Measurements from ENCODE around the gene SF3B2. TPM values are rescaled to one million over a fixed set of nuclear protein-coding genes. Genes with fewer than 3 reads are reported as not detected.
"Not testable (repeated sequence)": the region's sequence is repeated elsewhere in the genome, so short reads cannot be mapped to it uniquely, and the experiment has no call there.

The SF3B2 gene
- total RNA-seq, 2 experiments from 2014 or later = 265 to 270 TPM

DNA sequence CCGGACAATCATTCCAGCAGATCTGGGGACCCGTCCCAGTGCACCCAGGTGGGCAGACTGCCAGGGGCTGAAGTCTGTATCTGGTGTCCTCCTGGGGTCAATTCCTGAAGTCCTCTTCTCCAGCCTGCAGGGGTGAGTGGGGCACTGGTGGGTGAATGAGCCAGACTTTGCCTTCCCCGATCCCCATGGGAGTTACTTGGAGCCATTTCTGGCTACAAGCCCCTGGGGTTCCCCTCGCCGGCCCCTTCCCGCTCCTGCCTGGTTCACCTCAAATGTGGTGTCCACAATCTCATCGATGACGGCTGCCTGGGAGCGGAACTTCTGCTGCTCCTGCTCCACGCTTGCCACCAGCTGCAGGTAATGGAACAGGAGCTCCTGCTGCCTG lies 35.4 kb upstream of the SF3B2 start:
- ChIA-PET CTCF (no interaction called here), POLR2A (no interaction called here)
- Mint-ChIP-seq H3K27me3 (peaks cover 13% of the 10 kb centered on the region), H3K27ac (no peak overlapping the region), H3K4me3 (no peak overlapping the region), H3K36me3 (ENCODE audit: low read depth) (no peaks in the 10 kb centered on the region), H3K9me3 (ENCODE audit: low read depth) (no peaks in the 10 kb centered on the region), H3K4me1 (peaks cover 10% of the 10 kb centered on the region)
- intact Hi-C loops (cut with DNase I, micrococcal nuclease) = no loop called here
- ATAC-seq (no peak), DNase-seq (no peak)

DNA sequence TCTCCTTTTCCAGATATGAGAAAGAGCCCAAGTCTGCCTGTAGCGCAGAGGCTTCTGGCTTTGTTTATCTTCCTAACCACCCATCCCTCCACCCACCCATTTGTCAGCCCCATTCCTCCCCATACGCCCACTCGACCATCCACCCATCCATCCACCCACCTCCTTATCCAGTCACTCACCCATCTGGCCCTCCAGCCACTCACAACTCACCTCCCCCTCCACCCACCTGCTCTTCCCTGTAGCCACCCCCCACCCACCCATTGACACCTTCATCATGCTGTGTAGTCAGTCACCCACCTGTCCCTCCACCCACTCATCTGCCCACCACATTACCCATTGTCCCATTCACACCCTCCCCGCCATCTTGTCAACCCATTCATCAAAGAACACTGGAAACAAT lies 34.8 kb upstream of the SF3B2 start:
- Mint-ChIP-seq H3K36me3 (ENCODE audit: low read depth) (no peaks in the 10 kb centered on the region), H3K27me3 (peaks cover 15% of the 10 kb centered on the region), H3K9me3 (ENCODE audit: low read depth) (no peaks in the 10 kb centered on the region), H3K4me1 (peaks cover 10% of the 10 kb centered on the region), H3K27ac (no peak overlapping the region), H3K4me3 (no peak overlapping the region)
- intact Hi-C loops (cut with DNase I, micrococcal nuclease) = no loop called here
- ATAC-seq (no peak), DNase-seq (no peak)
- ChIA-PET POLR2A (no interaction called here), CTCF (interaction anchor here (0.7 to 1.2 kb wide), 2 partner anchors 31 to 50 kb away, joined by 3 read pairs; no protein-coding TSS in a partner anchor)

DNA sequence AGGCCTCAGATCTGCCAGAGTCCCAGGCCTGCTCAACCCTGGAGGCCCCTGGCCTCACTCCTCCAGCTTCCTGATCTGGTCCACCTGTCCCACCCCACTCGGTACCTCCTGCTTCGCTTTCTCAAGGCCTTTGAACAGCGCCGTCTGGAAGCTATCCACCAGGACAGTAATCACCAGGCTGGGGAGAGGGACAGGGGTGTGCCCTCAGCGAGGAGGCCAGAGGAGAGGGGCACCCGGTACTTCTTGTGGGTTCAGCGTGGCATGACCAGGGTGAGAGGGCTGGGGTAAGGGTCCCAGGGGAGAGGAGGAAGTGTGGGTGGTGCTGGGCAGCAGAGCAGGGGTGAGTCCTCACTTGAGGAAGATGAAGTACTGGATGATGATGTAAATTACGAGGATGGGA lies 32.0 kb upstream of the SF3B2 start:
- DNase-seq = no peak
- Mint-ChIP-seq H3K4me3 (no peak overlapping the region), H3K4me1 (peaks cover 13% of the 10 kb centered on the region), H3K9me3 (ENCODE audit: low read depth) (no peaks in the 10 kb centered on the region), H3K36me3 (ENCODE audit: low read depth) (no peaks in the 10 kb centered on the region), H3K27me3 (peaks cover 7% of the 10 kb centered on the region), H3K27ac (no peak overlapping the region)
- ChIA-PET CTCF (interaction anchor here (0.9 to 1.2 kb wide), 3 partner anchors 8 to 135 kb away, joined by 3 to 4 read pairs (median 3); no protein-coding TSS in a partner anchor), POLR2A (no interaction called here)
- no peak for ATAC-seq
- intact Hi-C loops (cut with DNase I, micrococcal nuclease) = no loop called here

DNA sequence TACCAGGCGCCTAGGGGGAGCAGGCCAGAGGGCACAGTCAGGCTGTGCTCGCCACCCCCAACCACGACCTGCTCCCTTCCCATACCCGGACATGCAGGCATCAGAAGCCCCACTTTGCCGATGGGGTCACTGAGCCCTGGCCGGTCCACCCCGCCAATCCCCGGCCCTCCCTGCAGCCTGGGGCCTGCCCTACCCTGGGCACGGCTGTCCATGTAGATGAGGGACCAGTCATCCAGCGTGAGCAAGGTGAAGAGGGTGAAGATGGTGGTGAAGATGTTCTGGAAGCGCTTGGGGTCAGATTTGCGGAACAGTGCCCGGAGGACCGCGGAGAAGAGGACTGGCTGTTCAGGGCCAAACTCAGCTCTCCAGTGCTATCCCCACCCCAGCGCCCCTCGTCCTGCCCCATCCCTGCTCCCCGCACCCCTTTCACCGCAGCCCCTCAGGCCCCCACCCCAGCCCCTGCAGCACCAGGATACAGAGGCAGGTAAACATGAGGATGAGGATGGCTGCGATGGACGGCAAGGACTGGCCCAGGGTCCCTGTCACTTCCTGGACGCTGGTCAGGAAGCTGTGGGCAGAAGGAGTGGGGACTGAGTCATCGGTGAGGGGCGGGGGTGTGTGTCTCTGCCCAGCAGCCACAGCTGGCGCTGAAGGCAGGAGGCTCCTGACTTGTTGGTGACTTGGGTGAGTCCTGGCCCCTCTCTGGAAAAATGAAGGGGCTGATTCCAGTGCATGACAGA lies 31.4 kb upstream of the SF3B2 start:
- intact Hi-C loops (cut with DNase I, micrococcal nuclease) = no loop called here
- peaks cover 13% of the 10 kb centered on the region for H3K4me1 Mint-ChIP-seq
- H3K4me3 Mint-ChIP-seq = no peak overlapping the region
- peak; percentile 43 for ATAC-seq
- no peaks in the 10 kb centered on the region for H3K36me3 Mint-ChIP-seq (ENCODE audit: low read depth)
- H3K27ac Mint-ChIP-seq = no peak overlapping the region
- no peaks in the 10 kb centered on the region for H3K9me3 Mint-ChIP-seq (ENCODE audit: low read depth)
- ChIA-PET POLR2A (no interaction called here), CTCF (interaction anchor here (0.6 kb wide), 1 partner anchor 222 kb away, joined by 4 read pairs; no protein-coding TSS in a partner anchor)
- H3K27me3 Mint-ChIP-seq = peaks cover 7% of the 10 kb centered on the region
- peak; percentile 43 for DNase-seq

DNA sequence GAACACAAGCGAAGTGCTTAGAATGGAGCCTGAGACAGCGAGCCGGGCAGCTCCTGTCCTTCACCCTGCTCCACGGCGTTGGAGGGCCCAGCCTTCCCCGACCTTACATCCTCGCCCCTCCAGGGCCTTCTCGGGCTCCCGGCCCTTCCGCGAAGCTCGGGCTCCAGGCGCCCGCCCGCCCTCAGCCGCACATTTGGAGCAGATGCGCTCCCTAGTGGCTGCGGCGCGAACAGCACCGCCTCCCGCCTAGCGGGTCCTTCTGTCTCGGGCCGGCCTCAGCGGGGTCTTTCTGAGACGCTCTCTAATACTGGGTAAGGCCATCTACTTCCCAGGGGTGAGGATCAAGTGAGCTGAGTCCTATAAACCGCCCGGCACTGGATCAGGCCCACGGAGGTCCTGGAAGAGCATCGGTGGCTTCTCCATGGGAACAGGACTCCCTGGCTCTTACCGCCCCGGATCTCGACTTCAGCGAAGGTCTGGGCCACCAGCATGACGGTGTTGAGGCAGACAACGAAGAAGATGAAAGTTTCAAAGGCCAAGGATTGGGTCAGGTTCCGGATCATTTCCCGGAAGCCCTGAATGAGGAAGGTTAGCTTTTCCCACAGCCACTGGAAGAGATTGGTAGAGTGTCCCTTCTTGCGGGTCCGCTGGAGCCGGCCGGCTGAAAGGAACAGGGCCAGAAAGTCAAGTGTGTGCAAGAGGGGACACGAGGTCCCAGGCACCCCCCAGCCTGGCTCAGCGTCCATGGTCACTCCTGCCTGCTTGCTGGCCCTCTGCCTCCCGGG lies 29.6 kb upstream of the SF3B2 start:
- POLR2A ChIA-PET = interaction anchor here (1.1 kb wide), 1 partner anchor 18 kb away, joined by 3 read pairs; no protein-coding TSS in a partner anchor
- CTCF ChIA-PET = interaction anchor here (0.5 to 1.9 kb wide), 32 partner anchors 9 to 770 kb away, joined by 3 to 29 read pairs (median 4); partner anchors contain the start of genes CST6, MUS81 and SF3B2
- DNase-seq (peak; percentile 89), ATAC-seq (peak; percentile 94)
- no peak overlapping the region for H3K27ac Mint-ChIP-seq
- peaks cover 7% of the 10 kb centered on the region for H3K27me3 Mint-ChIP-seq
- intact Hi-C loops (cut with DNase I, micrococcal nuclease) = loop anchor here in 1 of 2 experiments (1.0 to 2.0 kb wide), 3 partner anchors 20 to 138 kb away; partner anchors contain the start of genes BANF1, EIF1AD and FIBP
- H3K4me3 Mint-ChIP-seq = no peak overlapping the region
- no peaks in the 10 kb centered on the region for H3K36me3 Mint-ChIP-seq (ENCODE audit: low read depth)
- peaks cover 8% of the 10 kb centered on the region for H3K4me1 Mint-ChIP-seq
- H3K9me3 Mint-ChIP-seq (ENCODE audit: low read depth) = no peaks in the 10 kb centered on the region

DNA sequence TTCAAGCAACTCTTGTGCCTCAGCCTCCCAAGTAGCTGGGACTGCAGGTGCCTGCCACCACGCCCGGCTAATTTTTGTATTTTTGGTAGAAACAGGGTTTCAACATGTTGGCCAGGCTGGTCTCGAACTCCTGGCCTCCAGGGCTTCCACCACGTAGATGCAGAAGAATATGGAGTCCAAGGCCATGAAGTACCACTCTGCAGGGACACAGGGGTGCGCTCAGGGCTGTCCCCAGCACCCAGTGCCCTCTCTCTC lies 29.1 kb upstream of the SF3B2 start:
- CTCF ChIA-PET = interaction anchor here (0.7 to 1.9 kb wide), 13 partner anchors 9 to 253 kb away, joined by 3 to 29 read pairs (median 5); partner anchors contain the start of genes CST6, MUS81 and SF3B2
- DNase-seq; H3K36me3 Mint-ChIP-seq (ENCODE audit: low read depth); H3K4me1 Mint-ChIP-seq; H3K9me3 Mint-ChIP-seq (ENCODE audit: low read depth); H3K27ac Mint-ChIP-seq; H3K4me3 Mint-ChIP-seq; H3K27me3 Mint-ChIP-seq; POLR2A ChIA-PET; ATAC-seq: not testable (repeated sequence)
- intact Hi-C loops (cut with DNase I, micrococcal nuclease) = loop anchor here in 1 of 2 experiments (2.0 kb wide), 1 partner anchor 20 kb away; the partner anchor contains the start of genes BANF1 and EIF1AD

DNA sequence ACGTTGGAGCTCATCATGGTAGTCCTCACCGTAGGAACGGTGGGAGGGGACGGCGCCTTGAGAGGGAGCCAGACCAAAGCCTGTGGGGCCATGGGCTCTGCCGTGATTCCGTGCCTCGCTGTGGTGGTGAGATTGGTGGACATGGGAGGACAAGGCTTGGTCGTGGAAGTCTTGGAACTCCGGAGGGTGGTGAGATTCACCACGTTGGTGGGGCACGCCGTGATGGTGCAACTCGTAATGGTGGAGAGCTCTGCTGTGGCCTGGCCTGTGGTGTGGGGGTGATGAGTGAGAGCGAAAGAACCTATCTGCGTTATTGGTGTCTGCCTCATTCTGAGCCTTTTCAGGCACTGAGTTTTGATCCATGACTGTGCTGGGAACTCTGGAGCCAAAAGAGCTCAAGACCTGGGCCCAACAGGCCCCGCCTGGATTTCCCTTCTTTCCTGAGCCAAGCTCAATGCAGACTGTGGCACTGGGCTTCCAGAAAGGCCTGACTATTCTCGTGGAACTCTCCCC lies 26.1 kb upstream of the SF3B2 start, which contains the start of gene CATSPER1:
Gene CATSPER1, minus strand, starts transcription at position 463 of the 513 bp plus-strand sequence. Its CDS starts 100 bp downstream, at position 363.
- ATAC-seq (no peak), DNase-seq (no peak)
- Mint-ChIP-seq H3K4me3 (no peak within 1 kb of the TSS), H3K27ac (no peak within 1 kb of the TSS), H3K9me3 (ENCODE audit: low read depth) (no peaks in the 10 kb centered on the region), H3K36me3 (ENCODE audit: low read depth) (no peaks in the 10 kb centered on the region), H3K4me1 (peaks cover 5% of the 10 kb centered on the region), H3K27me3 (peaks cover 7% of the 10 kb centered on the region)
- ChIA-PET POLR2A (no interaction called here), CTCF (interaction anchor here (0.6 to 1.0 kb wide), 7 partner anchors 10 to 1774 kb away, joined by 3 to 5 read pairs (median 3); no protein-coding TSS in a partner anchor)
- intact Hi-C loops (cut with DNase I, micrococcal nuclease) = no loop called here

DNA sequence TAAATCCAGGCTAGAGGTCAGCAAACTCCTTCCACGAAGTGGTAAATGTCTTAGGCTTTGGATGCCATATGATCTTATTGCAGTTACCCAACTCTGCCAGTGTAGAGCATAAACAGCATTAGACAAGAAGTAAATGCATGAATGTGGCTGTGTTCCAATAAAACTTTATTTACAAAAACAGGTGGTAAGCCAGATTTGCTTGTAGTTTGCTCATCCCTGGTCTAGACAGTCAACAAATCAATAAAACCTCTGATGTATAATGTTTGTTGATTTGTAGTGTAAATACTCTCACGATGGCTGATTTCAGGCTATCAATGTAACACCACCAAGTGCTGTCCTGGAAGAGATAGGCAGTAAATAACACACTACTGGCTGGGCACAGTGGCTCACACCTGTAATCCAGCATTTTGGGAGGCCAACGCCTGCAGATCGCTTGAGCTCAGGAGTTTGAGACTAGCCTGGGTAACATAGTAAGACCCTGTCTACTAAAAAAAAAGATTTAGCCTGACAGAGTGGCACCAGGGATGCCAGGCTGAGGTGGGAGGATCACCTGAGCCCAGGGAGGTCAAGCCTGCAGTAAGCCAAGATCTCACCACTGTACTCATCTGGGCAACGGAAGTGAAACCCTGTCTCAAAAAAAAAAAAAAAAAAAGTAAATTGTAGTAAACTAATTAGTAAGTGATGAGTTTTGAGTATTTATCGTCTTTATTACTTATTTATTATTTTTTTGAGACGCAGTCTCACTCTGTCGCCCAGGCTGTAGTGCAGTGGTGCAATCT lies 19.0 kb upstream of the SF3B2 start:
- CTCF ChIA-PET = interaction anchor here (2.4 kb wide), 1 partner anchor 10 kb away, joined by 11 read pairs; no protein-coding TSS in a partner anchor

DNA sequence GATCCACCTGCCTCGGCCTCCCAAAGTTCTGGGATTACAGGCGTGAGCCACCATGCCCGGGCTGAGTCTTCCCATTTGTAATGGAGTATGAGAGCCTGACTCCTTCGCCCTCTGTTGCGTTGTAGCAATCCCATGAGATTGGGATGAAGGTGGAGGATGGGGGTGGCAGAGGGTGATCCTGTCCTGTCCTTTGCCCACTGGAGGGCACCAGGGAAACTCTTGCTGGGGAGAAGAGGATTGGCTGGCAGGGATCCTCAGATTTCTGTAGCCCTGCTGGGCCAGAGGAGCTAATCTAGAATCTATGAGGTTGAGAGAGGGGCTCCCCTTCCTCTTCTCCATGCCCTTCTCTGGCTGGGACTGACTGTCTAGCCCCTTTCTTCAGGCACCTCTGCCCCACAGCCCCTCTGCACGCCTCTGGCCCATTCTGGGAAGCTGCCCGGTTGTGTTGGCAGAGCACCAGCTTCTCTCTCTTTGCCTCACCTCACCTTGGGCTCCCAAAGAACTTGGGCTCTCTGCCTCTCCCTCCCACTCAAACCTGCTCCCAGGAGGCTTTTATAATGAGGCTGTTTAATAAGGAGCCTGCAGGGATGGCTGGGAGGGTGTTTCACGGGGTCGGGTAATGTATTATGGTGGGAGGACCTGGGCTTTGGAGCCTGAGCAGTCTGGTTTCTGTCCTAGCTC lies 16.4 kb upstream of the SF3B2 start:
- no peak overlapping the region for H3K4me3 Mint-ChIP-seq
- intact Hi-C loops (cut with DNase I, micrococcal nuclease) = no loop called here
- no peak overlapping the region for H3K27ac Mint-ChIP-seq
- ChIA-PET CTCF (interaction anchor here (0.6 to 3.7 kb wide), 4 partner anchors 10 to 771 kb away, joined by 3 to 19 read pairs (median 5); partner anchors contain the start of gene FIBP), POLR2A (no interaction called here)
- H3K27me3 Mint-ChIP-seq = peaks cover 4% of the 10 kb centered on the region
- no peaks in the 10 kb centered on the region for H3K9me3 Mint-ChIP-seq (ENCODE audit: low read depth)
- DNase-seq = no peak
- no peaks in the 10 kb centered on the region for H3K4me1 Mint-ChIP-seq
- H3K36me3 Mint-ChIP-seq (ENCODE audit: low read depth) = no peaks in the 10 kb centered on the region
- ATAC-seq = no peak

More for the DNA sequence above, 19.0 kb upstream of the SF3B2 start:
- no peaks in the 10 kb centered on the region for H3K4me1 Mint-ChIP-seq
- peaks cover 4% of the 10 kb centered on the region for H3K27me3 Mint-ChIP-seq
- H3K4me3 Mint-ChIP-seq = no peak overlapping the region
- intact Hi-C loops (cut with DNase I, micrococcal nuclease) = no loop called here
- no peaks in the 10 kb centered on the region for H3K36me3 Mint-ChIP-seq (ENCODE audit: low read depth)
- DNase-seq = no peak
- no peaks in the 10 kb centered on the region for H3K9me3 Mint-ChIP-seq (ENCODE audit: low read depth)
- H3K27ac Mint-ChIP-seq = no peak overlapping the region
- POLR2A ChIA-PET = no interaction called here
- no peak for ATAC-seq

DNA sequence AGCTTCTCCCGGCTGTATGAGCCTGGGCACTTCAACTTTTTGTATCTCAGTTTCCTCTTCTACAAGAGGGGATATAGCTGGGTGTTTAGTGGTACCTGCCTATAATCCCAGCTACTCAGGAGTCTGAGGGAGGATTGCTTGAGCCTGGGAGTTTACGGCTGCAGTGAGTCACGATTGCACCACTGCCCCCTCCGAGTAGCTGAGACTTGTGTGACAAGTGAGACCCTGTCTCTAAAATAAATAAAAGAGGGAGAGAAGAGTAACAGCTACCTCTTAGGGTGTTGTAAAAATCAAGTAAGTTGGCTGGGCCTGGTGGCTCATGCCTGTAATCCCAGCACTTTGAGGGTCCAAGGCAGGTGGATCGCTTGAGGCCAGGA lies 15.8 kb upstream of the SF3B2 start:
- ChIA-PET POLR2A (no interaction called here), CTCF (interaction anchor here (1.1 to 3.7 kb wide), 3 partner anchors 10 to 148 kb away, joined by 3 to 19 read pairs (median 6); partner anchors contain the start of gene FIBP)
- intact Hi-C loops (cut with DNase I, micrococcal nuclease) = no loop called here
- Mint-ChIP-seq H3K4me1 (no peaks in the 10 kb centered on the region), H3K9me3 (ENCODE audit: low read depth) (no peaks in the 10 kb centered on the region), H3K27me3 (peaks cover 4% of the 10 kb centered on the region), H3K36me3 (ENCODE audit: low read depth) (no peaks in the 10 kb centered on the region), H3K4me3 (no peak overlapping the region), H3K27ac (no peak overlapping the region)
- ATAC-seq (no peak), DNase-seq (no peak)

Data from activated CD4-positive, alpha-beta T cell treated with anti-CD3 and anti-CD28 coated beads for 36 hours (primary cell).